Lower lobe of right lung (tissue), 2 donors: ENCODE data around the gene EHHADH. TPM values are rescaled to one million over a fixed set of nuclear protein-coding genes. Genes with fewer than 3 reads are reported as not detected.

Source experiments
- ATAC-seq, 2 donors: fragments of 200-7000 bp; cut with Tn5 transposase; one replicate each; pipeline ENCODE4 v1.9.1; 2020 to 2022; ENCODE audit warnings: mild to moderate bottlenecking in 2 of 2, moderate library complexity in 2 of 2
- DNase-seq: peaks from one replicate; pipeline ENCODE4 v3.0.0-alpha.2; 2020
- H3K27ac ChIP-seq: fragments of 200-600 bp; one replicate; pipeline ENCODE4 v1.8.0; 2022
- H3K27me3 ChIP-seq: fragments of 200-600 bp; one replicate; pipeline ENCODE4 v1.8.0; 2022; ENCODE audit warnings: low read depth
- H3K36me3 ChIP-seq: fragments of 200-600 bp; one replicate; pipeline ENCODE4 v1.8.0; 2022; ENCODE audit warnings: mild to moderate bottlenecking
- H3K4me1 ChIP-seq: fragments of 200-600 bp; one replicate; pipeline ENCODE4 v1.8.0; 2022
- H3K4me3 ChIP-seq: fragments of 200-600 bp; one replicate; pipeline ENCODE4 v1.8.0; 2022; ENCODE audit warnings: mild to moderate bottlenecking
- H3K9me3 ChIP-seq: fragments of 200-600 bp; one replicate; pipeline ENCODE4 v1.8.0; 2022
- CTCF ChIP-seq: fragments of 200-600 bp; IDR thresholded peaks from one replicate; pipeline ENCODE4 v1.8.0; 2022; ENCODE audit warnings: antibody characterized with exemption, mild to moderate bottlenecking
- intact Hi-C: fragments of 100-400 bp; cut with DNase I; formaldehyde crosslinking; loops from one replicate; pipeline ENCODE4 v1.11.0; 2022
- total RNA-seq: library from RNA; stranded (reverse); fragmentation: NEBNext Ultra II Directional; extraction: Animal tissue kit (Norgen Biotek cat#: 25700); gene quantifications from one replicate; pipeline ENCODE4 v1.2.1, GENCODE V29; 2021
- donor health status: DM: no; HTN: yes; CAD: no; lungs with severe emphysema.

Gene EHHADH
- total RNA-seq, 1 donor from 2014 or later, result 11.5 TPM

- TF ChIP-seq CTCF, result no peak
- ATAC-seq (no peak), DNase-seq (no peak)
- Histone ChIP-seq H3K4me1 (peaks cover 5% of the 10 kb centered on the region), H3K27me3 (no peaks in the 10 kb centered on the region), H3K36me3 (no peaks in the 10 kb centered on the region), H3K27ac (no peak overlapping the region), H3K9me3 (no peaks in the 10 kb centered on the region), H3K4me3 (no peak overlapping the region)
- intact Hi-C loops, result no loop called here
Observed at GRCh38 chr3:185212086-185212485, 41.8 kb downstream of the EHHADH start.

- TF ChIP-seq CTCF, result no peak
- intact Hi-C loops, result no loop called here
- Histone ChIP-seq H3K9me3 (no peaks in the 10 kb centered on the region), H3K4me1 (no peaks in the 10 kb centered on the region), H3K27me3 (no peaks in the 10 kb centered on the region), H3K27ac (no peak overlapping the region), H3K4me3 (no peak overlapping the region), H3K36me3 (no peaks in the 10 kb centered on the region)
- ATAC-seq (no peak), DNase-seq (no peak)
Observed at GRCh38 chr3:185210621-185211142, 43.2 kb downstream of the EHHADH start.

GRCh38 chr3:185208823-185209222 is 45.0 kb downstream of the EHHADH start:
- ATAC-seq (no peak), DNase-seq (no peak)
- intact Hi-C loops, result no loop called here
- TF ChIP-seq CTCF, result no peak
- H3K4me3 ChIP-seq, result no peak overlapping the region
- no peaks in the 10 kb centered on the region for H3K4me1 ChIP-seq
- H3K9me3 ChIP-seq, result no peaks in the 10 kb centered on the region
- no peaks in the 10 kb centered on the region for H3K27me3 ChIP-seq
- H3K27ac ChIP-seq, result no peak overlapping the region
- peaks cover 7% of the 10 kb centered on the region for H3K36me3 ChIP-seq

- ATAC-seq (no peak), DNase-seq (no peak)
Observed at GRCh38 chr3:185207931-185208746, 45.7 kb downstream of the EHHADH start.

GRCh38 chr3:185207481-185207880 is 46.4 kb downstream of the EHHADH start:
- peaks cover 7% of the 10 kb centered on the region for H3K36me3 ChIP-seq
- intact Hi-C loops, result no loop called here
- H3K27ac ChIP-seq, result no peak overlapping the region
- H3K27me3 ChIP-seq, result no peaks in the 10 kb centered on the region
- no peaks in the 10 kb centered on the region for H3K4me1 ChIP-seq
- no peak overlapping the region for H3K4me3 ChIP-seq
- no peaks in the 10 kb centered on the region for H3K9me3 ChIP-seq
- TF ChIP-seq CTCF, result no peak
- DNase-seq (no peak), ATAC-seq (no peak)

More at GRCh38 chr3:185207931-185208746, 45.7 kb downstream of the EHHADH start:
- no peak overlapping the region for H3K4me3 ChIP-seq
- intact Hi-C loops, result no loop called here
- no peak for TF ChIP-seq CTCF
- no peaks in the 10 kb centered on the region for H3K27me3 ChIP-seq
- H3K27ac ChIP-seq, result no peak overlapping the region
- peaks cover 7% of the 10 kb centered on the region for H3K36me3 ChIP-seq
- no peaks in the 10 kb centered on the region for H3K4me1 ChIP-seq
- H3K9me3 ChIP-seq, result no peaks in the 10 kb centered on the region
